HL-60/S4 treated with retinoic acid at 250 ng/mL for 4 days and 3 days (cell line): ENCODE data around the gene CAPN1.

Source experiments
- in situ Hi-C: fragments of 300-500 bp; cut with MboI; formaldehyde crosslinking; loops from 2 replicates; pipeline ENCODE4 v1.7.0; 2022; ENCODE audit warnings: low sequenced_read_pairs

Gene CAPN1

DNA sequence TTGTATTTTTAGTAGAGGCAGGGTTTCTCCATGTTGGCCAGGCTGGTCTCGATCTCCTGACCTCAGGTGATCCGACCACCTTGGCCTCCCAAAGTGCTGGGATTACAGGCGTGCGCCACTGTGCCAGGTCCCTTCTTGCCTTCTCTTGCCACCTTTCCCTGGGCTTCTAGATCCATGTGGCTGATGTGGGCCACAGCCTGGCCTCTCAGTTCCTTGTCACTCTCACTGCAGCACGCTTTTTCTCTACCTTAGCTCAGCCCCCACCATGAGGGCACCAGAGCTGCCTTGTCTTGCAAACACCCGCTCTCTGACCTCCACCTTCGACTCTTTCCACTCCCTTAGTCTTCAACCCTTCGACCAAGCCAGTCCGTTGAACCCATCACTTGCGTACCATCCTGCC lies 7.5 kb downstream of the CAPN1 start:
- in situ Hi-C loops, result no loop called here

DNA sequence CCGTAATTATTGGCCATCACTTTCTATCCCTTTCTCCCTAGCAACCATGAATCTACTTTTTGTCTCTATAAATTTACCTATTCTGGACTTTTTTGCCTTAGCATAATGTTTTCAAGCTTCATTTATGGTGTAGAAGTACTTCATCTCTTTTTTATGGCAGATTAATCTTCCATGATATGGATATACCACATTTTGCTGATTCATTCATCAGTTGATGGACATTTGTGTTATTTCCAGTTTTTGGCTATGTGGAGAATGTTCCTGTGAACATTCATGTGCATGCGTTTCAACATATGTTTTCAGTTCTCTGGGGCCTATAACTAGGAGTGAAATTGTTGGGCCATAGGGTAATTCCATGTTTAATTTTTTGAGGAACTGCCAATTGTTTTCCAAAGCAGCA lies 12.8 kb downstream of the CAPN1 start:
- in situ Hi-C loops, result no loop called here

- in situ Hi-C loops, result no loop called here
These were observed 22.4 kb downstream of the CAPN1 start for GRCh38 chr11:65204143-65204542.

- in situ Hi-C loops, result no loop called here
These were observed 23.2 kb downstream of the CAPN1 start for GRCh38 chr11:65204646-65205601.

DNA sequence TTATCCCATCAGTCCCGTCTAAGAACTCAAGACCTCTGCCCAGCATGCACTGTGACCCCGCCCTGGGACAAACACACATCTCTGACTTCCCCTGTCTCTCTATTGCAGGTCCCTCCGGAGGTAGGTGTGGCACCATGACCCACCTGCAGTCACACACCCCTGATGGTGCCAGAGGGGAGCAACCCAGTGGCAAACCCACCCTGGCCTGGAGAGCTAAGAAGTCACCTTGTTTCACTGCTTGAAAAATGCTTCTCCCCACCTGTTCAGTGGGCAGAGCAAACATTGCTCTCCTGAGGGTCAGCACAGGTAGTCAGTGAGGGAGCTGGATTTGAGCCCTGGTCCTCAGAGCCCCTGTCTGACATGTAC lies 23.9 kb downstream of the CAPN1 start:
- in situ Hi-C loops, result no loop called here

GRCh38 chr11:65206441-65206841 lies 24.7 kb downstream of the CAPN1 start:
- in situ Hi-C loops, result no loop called here

DNA sequence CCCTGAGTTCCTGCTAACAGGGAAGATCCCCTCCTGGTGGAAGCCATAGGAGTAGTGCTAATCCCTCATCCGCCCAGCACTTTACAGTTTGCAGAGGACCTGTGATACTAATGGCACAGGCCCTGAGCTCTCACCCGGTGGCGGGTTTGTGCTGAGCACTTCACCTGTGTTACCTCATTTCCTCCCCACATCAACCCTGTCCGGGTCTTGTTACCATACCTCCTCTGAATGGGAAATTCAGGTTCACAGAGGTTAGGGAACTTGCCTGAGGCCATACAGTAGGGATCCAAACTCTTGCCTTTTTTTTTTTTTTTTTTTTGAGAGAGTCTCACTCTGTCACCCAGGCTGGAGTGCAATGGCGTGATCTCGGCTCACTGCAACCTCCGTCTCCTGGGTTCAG lies 25.2 kb downstream of the CAPN1 start:
- in situ Hi-C loops, result no loop called here

DNA sequence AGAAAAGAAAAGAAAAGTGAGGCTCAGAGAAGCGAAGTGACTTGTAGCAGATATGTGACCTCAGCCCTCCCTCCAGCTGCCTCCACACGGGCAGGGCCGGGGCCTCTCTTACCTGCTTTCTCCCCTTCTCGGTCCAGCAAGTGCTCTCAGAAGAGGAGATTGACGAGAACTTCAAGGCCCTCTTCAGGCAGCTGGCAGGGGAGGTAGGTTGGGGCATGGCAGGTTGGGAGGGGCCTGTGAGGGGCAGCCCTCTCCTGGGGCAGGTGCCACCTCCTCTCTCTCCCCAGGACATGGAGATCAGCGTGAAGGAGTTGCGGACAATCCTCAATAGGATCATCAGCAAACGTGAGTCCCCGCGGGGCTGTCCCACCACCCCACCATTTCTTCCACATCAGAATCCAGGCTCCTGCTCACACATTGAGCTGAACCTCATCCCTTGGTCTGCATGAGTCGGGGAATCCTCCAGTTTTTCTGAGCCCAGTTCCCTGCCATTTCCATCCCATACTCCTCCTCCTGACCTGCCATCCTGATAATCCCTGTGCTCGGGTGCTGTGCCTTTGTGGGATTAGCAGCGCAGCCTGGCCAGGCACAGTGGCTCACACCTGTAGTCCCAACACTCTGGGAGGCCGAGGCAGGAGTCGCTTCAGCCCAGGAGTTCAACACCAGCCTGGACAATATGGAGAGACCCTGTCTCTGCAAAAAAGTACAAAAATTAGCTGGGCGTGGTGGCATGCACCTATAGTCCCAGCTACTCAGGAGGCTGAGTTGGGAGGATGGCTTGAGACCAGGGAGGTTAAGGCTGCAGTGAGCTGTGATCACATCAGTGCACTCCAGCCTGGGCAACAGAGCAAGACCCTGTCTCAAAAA lies 26.4 kb downstream of the CAPN1 start:
- in situ Hi-C loops, result no loop called here

DNA sequence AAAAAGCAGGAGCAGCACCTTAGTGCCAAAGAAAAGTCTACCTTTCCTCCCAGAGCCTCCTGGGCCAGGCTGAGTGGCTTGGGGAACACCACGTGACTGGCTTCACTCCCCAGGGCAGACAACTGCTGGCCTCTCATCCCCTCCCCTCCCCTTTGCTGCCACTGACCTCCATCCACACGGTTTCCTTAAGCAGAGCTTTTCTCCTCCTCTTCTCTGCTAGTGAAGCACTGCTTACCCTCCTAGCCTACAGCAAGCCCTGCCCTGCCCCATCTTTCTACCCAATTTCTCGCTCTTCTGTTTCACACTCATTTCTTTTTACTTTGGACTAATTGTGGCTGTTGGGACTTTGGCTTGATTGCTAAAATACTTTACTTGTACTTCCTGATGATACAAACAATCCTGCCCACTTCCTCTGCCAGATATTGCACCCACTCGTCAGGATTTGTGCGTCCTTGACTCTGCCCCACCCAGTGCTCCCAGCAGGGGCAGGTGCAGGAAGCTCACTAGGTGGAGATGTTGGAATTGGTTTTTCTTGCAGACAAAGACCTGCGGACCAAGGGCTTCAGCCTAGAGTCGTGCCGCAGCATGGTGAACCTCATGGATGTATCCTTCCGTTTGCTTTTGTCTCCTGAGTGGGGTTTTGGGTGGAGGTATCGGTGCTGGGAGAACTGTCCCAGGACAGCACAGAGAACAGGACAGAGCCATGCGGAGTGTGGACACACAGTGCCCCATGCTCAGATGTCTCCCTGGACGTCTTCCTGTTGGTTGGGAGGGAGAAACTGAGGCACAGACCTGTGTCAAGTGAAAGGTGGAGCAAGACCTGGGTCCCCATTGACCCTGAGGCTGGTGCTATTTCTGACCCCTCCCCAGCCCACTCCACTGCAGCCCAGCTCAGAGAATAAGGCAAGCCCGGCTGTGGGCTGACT lies 27.3 kb downstream of the CAPN1 start:
- in situ Hi-C loops, result no loop called here

GRCh38 chr11:65209711-65210360 lies 28.1 kb downstream of the CAPN1 start:
- in situ Hi-C loops, result no loop called here

- in situ Hi-C loops, result no loop called here
These were observed 28.6 kb downstream of the CAPN1 start for GRCh38 chr11:65210361-65210731.

DNA sequence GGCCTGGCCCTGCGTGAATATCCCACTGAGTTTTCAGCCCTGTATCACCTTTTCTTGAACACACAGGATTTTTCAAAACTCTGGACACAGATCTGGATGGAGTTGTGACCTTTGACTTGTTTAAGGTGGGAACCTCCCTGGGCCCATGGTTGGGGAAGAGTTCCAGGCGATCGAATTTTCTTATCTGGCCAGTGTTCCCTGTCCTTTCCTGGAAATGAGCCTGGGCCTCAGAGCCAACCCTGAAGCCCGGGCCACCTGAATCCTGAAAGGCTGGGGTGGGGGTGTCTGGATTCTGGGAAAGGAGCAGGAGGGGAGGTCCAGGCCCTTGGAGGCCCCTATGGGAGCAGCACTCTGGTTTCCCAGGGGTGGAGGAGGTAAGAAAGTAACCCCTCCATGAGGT lies 29.0 kb downstream of the CAPN1 start:
- in situ Hi-C loops, result no loop called here

DNA sequence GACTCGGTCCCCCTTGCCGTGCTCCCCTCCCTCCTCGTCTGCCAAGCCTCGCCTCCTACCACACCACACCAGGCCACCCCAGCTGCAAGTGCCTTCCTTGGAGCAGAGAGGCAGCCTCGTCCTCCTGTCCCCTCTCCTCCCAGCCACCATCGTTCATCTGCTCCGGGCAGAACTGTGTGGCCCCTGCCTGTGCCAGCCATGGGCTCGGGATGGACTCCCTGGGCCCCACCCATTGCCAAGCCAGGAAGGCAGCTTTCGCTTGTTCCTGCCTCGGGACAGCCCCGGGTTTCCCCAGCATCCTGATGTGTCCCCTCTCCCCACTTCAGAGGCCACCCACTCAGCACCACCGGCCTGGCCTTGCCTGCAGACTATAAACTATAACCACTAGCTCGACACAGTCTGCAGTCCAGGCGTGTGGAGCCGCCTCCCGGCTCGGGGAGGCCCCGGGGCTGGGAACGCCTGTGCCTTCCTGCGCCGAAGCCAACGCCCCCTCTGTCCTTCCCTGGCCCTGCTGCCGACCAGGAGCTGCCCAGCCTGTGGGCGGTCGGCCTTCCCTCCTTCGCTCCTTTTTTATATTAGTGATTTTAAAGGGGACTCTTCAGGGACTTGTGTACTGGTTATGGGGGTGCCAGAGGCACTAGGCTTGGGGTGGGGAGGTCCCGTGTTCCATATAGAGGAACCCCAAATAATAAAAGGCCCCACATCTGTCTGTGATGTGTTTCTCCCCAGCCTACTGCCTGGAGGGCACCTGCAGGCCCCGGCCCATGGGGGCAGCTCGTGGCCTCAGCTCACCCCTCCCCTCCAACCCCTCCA lies 29.8 kb downstream of the CAPN1 start:
- in situ Hi-C loops, result no loop called here

DNA sequence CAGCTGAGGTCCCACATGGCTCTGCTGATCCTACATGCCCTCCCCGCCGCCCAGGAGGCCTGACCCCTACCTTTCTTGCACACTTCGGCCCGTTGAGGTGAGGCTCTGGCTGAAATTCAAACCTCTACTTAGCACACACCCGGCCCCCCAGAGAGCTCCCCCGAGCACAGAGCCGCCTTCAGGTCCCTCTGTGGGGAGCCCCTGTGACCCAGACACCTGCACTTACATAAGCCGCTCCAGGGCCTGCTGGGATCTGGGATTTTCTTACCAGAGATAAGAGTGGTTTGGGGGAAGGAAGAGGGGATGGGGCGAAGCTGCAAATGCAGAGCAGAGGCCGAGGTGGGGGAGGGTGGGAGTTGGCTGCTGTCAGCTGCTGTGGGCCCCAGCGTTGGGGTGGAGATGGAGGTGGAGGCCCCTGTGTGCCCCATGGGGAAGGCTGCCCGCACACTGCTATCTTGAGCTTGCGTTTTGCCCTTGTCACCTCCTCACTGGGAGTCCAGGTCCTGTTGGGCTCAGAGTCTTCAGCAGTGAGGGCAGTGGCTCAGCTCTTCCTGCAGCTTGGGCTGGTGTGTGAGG lies 30.6 kb downstream of the CAPN1 start:
- in situ Hi-C loops, result no loop called here

- in situ Hi-C loops, result no loop called here
These were observed 31.8 kb downstream of the CAPN1 start for GRCh38 chr11:65213322-65214211.

DNA sequence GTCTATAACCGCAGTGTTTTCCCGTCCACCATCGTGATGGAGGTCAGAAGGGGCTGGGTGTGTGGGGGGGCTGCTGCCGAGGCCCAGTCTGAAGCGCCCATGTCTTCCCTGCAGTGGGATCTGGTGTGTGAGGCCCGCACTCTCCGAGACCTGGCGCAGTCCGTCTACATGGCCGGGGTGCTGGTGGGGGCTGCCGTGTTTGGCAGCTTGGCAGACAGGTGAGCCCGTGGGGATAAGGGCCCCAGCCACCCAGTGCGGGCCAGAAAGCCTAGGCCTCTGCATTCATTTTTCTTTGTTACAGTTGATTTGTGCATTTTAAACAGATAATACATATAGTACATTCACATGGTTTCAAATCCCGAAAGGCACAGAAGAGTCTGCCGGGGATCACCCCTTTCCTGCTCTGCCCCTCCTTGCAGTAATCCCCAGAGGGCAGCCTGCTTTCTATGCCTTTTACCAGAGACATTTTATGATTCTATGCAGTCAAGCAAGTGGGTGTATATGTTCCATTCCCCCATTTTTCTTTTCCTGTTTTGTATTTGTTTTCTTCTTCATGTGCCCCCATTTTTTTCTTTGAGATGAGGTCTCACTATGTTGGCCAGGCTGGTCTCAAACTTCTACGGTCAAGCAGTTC lies 32.6 kb downstream of the CAPN1 start:
- in situ Hi-C loops, result no loop called here

DNA sequence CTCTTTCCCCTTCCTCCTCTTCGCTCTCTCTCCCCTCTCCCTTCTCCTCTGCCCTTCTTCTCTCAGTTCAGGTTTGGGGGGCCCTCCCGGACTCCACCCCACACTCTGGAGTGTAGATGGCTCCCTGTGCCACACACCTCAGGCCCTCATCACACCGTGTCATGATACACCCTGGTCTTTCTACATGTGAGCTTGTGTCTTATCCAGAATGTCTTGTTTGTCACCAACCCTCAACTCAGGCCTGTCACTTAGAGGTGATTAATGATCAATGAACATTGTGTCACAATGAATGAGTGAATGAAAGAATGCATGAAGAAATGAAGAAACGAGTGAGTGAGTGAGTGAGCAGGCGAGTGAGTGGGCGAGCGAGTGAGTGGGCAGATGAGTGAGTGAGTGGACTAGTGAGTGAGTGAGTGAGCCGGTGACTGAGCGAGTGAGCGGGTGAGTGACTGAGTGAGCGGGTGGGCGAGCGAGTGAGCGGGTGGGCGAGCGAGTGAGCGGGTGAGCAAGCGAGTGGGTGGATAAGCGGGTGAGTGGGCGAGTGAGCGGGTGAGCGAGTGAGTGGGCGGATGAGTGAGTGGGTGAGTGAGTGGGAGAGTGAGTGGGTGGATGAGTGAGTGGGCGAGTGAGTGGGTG lies 33.8 kb downstream of the CAPN1 start:
- in situ Hi-C loops, result no loop called here
